HG03159 (cell line): ENCODE data around the gene NEDD4.
"Not testable (repeated sequence)": the region's sequence is repeated elsewhere in the genome, so short reads cannot be mapped to it uniquely, and the experiment has no call there.

Experiments
- ATAC-seq: cut with Tn5 transposase; IDR thresholded peaks from one replicate; pipeline ENCODE4 v1.9.1; 2021; ENCODE audit warnings: mild to moderate bottlenecking, moderate library complexity; ENCODE audit not compliant: unreplicated experiment

Gene NEDD4

GRCh38 chr15:55835866-55836265 is 157.5 kb downstream of the NEDD4 start:
- no peak for ATAC-seq

- no peak for ATAC-seq
Observed at GRCh38 chr15:55834331-55834730, 159.1 kb downstream of the NEDD4 start.

GRCh38 chr15:55829826-55830225 is 163.6 kb downstream of the NEDD4 start:
- ATAC-seq = peak; percentile 60

- ATAC-seq = no peak
Observed at GRCh38 chr15:55827955-55828354, 165.5 kb downstream of the NEDD4 start.

GRCh38 chr15:55827204-55827603 is 166.2 kb downstream of the NEDD4 start:
- no peak for ATAC-seq

GRCh38 chr15:55824857-55825613 is 168.4 kb downstream of the NEDD4 start:
- ATAC-seq = no peak

- no peak for ATAC-seq
Observed at GRCh38 chr15:55823699-55824340, 169.6 kb downstream of the NEDD4 start.

- no peak for ATAC-seq
Observed at GRCh38 chr15:55823191-55823670, 170.2 kb downstream of the NEDD4 start.

- not testable (repeated sequence) for ATAC-seq
Observed at GRCh38 chr15:55821740-55822139, 171.7 kb downstream of the NEDD4 start.

GRCh38 chr15:55820043-55820442 is 173.4 kb downstream of the NEDD4 start:
- ATAC-seq = no peak

- ATAC-seq = no peak
Observed at GRCh38 chr15:55819397-55820034, 173.9 kb downstream of the NEDD4 start.

GRCh38 chr15:55816017-55816416 is 177.4 kb downstream of the NEDD4 start:
- ATAC-seq = no peak

- no peak for ATAC-seq
Observed at GRCh38 chr15:55802600-55803376, 190.6 kb downstream of the NEDD4 start.

- no peak for ATAC-seq
Observed at GRCh38 chr15:55800216-55800615, 193.2 kb downstream of the NEDD4 start.

GRCh38 chr15:55799291-55800212 is 193.9 kb downstream of the NEDD4 start:
- no peak for ATAC-seq

- no peak for ATAC-seq
Observed at GRCh38 chr15:55796321-55796965, 197.0 kb downstream of the NEDD4 start.

- ATAC-seq = no peak
Observed at GRCh38 chr15:55795031-55795430, 198.4 kb downstream of the NEDD4 start.

- no peak for ATAC-seq
Observed at GRCh38 chr15:55791551-55792400, 201.6 kb downstream of the NEDD4 start.
